ENCODE data around the gene PLEKHA6.

The PLEKHA6 gene

GRCh38 chr1:204338360-204338759, 21.4 kb downstream of the PLEKHA6 start:
- DNase-seq (ENCODE audit: low read depth), result no peak
- TF ChIP-seq, protein P1, sequence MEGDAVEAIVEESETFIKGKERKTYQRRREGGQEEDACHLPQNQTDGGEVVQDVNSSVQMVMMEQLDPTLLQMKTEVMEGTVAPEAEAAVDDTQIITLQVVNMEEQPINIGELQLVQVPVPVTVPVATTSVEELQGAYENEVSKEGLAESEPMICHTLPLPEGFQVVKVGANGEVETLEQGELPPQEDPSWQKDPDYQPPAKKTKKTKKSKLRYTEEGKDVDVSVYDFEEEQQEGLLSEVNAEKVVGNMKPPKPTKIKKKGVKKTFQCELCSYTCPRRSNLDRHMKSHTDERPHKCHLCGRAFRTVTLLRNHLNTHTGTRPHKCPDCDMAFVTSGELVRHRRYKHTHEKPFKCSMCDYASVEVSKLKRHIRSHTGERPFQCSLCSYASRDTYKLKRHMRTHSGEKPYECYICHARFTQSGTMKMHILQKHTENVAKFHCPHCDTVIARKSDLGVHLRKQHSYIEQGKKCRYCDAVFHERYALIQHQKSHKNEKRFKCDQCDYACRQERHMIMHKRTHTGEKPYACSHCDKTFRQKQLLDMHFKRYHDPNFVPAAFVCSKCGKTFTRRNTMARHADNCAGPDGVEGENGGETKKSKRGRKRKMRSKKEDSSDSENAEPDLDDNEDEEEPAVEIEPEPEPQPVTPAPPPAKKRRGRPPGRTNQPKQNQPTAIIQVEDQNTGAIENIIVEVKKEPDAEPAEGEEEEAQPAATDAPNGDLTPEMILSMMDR (conservative IDR thresholded peaks at IDR 0.05; ENCODE audit: low read length), result no peak
- H3K4me3 ChIP-seq (ENCODE audit: low read length), result no peak overlapping the region

GRCh38 chr1:204337583-204337982, 22.1 kb downstream of the PLEKHA6 start:
- TF ChIP-seq, protein P1 (conservative IDR thresholded peaks at IDR 0.05; ENCODE audit: low read length), result no peak
- no peak for DNase-seq (ENCODE audit: low read depth)
- H3K4me3 ChIP-seq (ENCODE audit: low read length), result no peak overlapping the region

DNA sequence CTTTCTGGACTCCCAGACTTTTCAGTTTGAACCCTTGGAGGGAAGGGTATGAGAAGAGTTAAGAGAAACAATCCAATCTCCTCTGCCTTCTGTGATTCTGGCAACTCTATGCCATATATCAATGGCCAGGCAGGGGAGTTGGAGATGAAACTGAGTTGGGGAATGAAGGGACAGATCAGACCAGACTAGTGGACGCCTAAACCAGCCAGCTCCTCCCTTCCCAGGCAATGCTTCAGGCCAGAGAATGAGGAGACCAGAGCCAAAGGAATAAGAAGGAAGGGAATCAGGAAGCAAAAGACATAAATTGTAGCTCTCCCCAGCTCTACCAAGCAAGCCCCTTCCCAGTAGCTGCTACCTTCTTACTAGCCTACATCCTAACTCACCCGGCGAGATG, 22.7 kb downstream of the PLEKHA6 start:
- TF ChIP-seq, protein P1 (conservative IDR thresholded peaks at IDR 0.05; ENCODE audit: low read length), result no peak
- H3K4me3 ChIP-seq (ENCODE audit: low read length), result no peak overlapping the region
- no peak for DNase-seq (ENCODE audit: low read depth)

DNA sequence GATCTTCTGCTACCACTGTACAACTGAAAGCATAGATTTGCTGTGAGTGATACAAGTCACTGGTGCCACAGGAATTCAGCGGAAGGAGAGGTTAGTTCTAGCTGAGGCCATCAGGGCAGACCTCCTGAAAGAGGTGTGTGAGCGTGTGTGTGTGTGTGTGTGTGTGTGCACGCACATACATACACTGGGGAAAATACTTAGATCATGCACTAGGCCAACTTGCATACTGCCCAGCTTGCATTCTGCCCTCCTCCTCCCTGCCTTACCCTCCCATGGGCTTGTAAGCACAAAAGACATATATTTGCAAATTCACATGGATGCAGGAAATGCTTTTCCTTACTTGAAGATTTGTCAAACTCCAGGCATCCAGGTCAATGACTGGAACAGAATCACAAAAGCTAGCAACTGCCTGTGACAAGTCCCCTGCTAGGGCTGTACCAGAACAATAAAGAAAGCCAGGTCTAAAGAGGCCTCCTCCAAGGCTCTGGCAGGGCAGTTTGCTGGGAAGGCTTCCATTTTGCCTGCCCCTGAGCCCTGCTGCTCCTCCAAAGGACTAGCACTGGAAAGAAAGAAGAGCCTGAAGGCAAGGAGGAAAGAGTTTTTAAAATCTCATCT, 23.2 kb downstream of the PLEKHA6 start:
- DNase-seq (ENCODE audit: low read depth), result no peak
- TF ChIP-seq, protein P1 (conservative IDR thresholded peaks at IDR 0.05; ENCODE audit: low read length), result no peak
- H3K4me3 ChIP-seq (ENCODE audit: low read length), result no peak overlapping the region

GRCh38 chr1:204335533-204335932, 24.2 kb downstream of the PLEKHA6 start:
- TF ChIP-seq, protein P1 (conservative IDR thresholded peaks at IDR 0.05; ENCODE audit: low read length), result no peak
- DNase-seq (ENCODE audit: low read depth), result no peak
- no peak overlapping the region for H3K4me3 ChIP-seq (ENCODE audit: low read length)

- TF ChIP-seq, protein P1 (conservative IDR thresholded peaks at IDR 0.05; ENCODE audit: low read length), result no peak
- no peak overlapping the region for H3K4me3 ChIP-seq (ENCODE audit: low read length)
- DNase-seq (ENCODE audit: low read depth), result no peak
Observed at GRCh38 chr1:204335085-204335484, 24.6 kb downstream of the PLEKHA6 start.

GRCh38 chr1:204334455-204334854, 25.3 kb downstream of the PLEKHA6 start:
- DNase-seq (ENCODE audit: low read depth), result no peak
- H3K4me3 ChIP-seq (ENCODE audit: low read length), result no peak overlapping the region
- TF ChIP-seq, protein P1 (conservative IDR thresholded peaks at IDR 0.05; ENCODE audit: low read length), result no peak

Measured in AG10803 (cell line).